Choroid plexus epithelial cell (primary cell): ENCODE data around the gene RRM2.

Experiments
- DNase-seq: peaks from one replicate; pipeline ENCODE4 v3.0.0-alpha.2; 2010; ENCODE audit warnings: low read depth
- H3K4me3 ChIP-seq: 2 replicates; pipeline ENCODE4 v1.5.1; 2011; ENCODE audit warnings: low read depth, mild to moderate bottlenecking, control low read depth, low read length, moderate library complexity
- TF ChIP-seq, protein P1 (sequence below): conservative IDR thresholded peaks from 2 replicates; pipeline ENCODE4 v1.5.1; 2011; ENCODE audit warnings: low read depth, mild to moderate bottlenecking, control low read depth, inconsistent platforms, low read length, moderate library complexity

Gene RRM2

DNA sequence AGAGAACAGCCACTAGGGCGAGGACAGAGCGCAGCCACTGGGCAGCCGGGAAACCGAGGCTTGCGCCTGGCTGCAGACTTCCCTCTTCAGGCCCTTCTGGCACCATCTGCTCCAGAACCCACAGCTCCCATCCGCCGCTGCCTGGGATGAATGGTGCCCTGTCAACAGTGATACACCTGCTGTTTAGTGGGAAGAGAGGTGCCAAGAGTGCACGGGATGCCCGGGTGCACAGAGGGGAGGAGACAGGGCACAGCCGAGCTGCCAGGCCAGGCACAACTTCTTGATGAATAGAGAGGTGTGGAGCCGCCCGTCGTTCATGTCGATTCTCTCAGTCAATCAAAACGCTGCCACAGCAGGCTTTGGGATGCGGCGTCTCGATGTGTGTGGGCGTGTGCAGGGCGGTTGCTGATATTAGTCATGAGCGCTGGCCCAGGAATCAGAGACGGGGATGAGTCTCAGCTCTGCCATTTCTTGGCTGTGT, 39.5 kb downstream of the RRM2 start:
- no peak overlapping the region for H3K4me3 ChIP-seq
- TF ChIP-seq, protein P1, sequence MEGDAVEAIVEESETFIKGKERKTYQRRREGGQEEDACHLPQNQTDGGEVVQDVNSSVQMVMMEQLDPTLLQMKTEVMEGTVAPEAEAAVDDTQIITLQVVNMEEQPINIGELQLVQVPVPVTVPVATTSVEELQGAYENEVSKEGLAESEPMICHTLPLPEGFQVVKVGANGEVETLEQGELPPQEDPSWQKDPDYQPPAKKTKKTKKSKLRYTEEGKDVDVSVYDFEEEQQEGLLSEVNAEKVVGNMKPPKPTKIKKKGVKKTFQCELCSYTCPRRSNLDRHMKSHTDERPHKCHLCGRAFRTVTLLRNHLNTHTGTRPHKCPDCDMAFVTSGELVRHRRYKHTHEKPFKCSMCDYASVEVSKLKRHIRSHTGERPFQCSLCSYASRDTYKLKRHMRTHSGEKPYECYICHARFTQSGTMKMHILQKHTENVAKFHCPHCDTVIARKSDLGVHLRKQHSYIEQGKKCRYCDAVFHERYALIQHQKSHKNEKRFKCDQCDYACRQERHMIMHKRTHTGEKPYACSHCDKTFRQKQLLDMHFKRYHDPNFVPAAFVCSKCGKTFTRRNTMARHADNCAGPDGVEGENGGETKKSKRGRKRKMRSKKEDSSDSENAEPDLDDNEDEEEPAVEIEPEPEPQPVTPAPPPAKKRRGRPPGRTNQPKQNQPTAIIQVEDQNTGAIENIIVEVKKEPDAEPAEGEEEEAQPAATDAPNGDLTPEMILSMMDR, result no peak
- no peak for DNase-seq

DNA sequence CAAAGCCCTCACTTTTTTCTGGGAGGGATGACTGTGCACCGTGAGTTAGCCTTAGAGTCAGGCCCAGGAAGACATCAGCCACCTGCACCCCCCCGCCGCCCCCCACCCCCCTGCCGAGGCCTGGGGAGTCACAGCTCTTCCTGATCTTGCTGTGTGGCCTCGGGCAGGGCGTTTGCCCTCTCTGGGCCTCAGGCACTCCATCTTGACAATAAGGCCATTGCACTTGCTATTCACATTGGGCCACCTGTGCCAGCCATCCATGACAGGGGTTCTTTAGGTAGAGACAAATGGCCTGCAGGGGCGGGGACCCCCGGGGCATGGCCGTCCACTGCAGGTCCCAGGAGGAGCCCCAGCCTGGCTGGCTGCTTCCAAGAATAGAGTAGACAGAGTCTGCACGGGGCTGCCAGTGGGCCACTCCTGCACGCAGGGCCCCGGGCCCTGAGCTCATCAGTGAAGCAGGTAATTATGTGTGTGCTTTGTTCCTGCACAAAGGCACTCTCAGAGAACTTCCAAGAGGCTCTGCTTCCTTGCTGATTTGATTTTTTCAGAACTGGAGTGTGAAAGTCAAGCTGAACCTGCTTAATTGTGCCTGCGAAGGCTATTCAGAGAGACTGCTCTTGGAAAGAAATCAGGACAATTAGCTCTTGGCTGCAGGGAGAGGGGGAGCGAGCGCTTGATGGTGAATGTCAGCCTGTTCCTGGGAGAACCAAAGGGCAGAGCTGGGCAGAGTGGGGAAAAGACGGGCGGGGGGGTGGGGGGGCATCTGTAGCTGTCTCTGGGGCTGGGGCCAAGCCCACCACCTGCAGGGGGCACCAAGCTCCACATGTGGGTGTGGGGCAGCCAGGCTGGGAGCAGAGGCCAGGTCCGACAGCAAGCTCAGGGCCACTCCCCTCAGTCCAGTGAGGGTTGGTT, 40.3 kb downstream of the RRM2 start:
- H3K4me3 ChIP-seq, result no peak overlapping the region
- no peak for DNase-seq
- TF ChIP-seq, protein P1, result peak; percentile 26

DNA sequence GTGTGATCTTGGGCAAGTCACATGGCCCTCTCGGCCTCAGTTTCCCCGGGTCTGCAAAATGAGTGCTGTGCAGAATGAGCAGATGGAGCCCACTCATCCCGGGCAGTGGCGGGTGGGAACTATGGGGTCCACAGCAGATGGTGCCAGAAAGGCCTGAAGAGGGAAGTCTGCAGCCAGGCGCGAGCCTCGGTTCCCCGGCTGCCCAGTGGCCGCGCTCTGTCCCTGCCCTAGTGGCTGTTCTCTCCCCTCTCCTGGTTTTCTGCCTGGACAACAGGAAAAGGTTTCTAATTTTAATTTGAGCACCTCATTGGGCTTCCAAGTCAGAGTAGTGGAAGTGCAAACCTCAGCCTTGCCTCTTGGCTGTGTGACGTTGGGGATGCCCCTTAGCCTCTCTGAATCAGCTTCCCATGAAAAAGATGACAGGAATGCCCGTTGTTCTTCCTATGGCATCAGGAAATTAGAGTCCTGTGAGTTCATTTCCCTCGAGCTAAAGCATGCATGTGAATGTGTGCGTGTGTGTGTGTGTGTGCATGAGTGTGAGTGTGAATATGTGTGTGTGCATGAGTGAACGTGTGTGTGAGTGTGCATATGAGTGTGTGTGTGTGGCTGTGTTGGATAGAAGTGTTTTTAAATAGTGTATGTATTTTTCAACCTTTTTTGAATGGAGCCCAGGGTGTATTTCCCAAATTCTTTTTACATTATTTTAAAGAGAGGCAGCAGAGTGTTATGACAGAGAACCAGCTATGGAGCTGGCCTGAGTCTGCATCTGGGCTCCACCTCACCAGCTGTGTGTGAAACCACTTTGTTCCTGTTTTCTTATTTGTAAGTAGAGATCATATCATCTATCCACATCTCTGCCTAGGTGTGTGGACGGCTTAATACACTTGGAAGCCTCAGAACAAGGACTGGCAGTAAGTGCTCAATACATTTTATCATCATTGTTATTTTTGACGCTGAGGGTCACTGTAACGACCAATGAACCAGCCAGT, 41.3 kb downstream of the RRM2 start:
- DNase-seq, result no peak
- H3K4me3 ChIP-seq, result no peak overlapping the region
- TF ChIP-seq, protein P1, result no peak

DNA sequence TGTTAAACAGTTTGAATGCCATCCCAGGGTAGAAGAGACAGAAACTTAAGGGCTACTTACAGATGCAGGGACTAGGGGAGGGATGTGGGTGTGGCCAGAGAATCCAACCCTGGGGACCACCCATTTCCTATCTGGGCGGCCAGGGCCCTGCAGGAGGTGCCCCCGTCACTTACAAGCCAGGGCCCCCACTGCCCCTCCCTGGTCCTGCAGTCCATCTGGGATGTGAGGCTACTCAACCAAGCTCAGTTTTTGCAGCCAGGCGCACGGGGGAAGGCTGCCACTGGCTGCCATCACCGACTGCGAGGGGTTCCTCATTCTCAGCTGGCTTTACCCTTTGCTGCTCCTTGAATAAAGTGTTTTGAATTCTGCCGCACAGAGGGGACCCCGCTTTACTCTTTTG, 42.1 kb downstream of the RRM2 start:
- TF ChIP-seq, protein P1, result no peak
- DNase-seq, result no peak

DNA sequence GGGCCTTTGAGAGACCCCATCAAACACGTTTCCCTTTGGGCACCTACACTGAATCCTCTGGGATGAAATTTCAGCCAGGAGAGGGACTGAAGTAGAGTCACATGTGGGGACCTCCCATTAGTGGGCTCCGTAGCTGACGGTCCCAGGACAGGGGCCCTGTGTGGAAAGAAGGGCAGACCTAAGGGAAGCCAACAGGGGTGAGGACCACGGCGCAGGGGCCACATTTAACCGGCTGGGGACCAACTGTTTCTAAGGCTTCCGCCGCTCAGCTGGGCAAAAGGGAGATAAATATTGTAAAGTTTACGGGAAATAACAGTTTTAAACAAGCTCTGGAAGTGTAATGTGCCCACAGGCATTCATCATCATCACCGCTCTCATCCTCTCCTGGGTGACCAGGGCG, 42.7 kb downstream of the RRM2 start:
- H3K4me3 ChIP-seq, result no peak overlapping the region
- TF ChIP-seq, protein P1, result no peak
- DNase-seq, result no peak

More for the DNA sequence above, 42.1 kb downstream of the RRM2 start:
- H3K4me3 ChIP-seq, result no peak overlapping the region

DNA sequence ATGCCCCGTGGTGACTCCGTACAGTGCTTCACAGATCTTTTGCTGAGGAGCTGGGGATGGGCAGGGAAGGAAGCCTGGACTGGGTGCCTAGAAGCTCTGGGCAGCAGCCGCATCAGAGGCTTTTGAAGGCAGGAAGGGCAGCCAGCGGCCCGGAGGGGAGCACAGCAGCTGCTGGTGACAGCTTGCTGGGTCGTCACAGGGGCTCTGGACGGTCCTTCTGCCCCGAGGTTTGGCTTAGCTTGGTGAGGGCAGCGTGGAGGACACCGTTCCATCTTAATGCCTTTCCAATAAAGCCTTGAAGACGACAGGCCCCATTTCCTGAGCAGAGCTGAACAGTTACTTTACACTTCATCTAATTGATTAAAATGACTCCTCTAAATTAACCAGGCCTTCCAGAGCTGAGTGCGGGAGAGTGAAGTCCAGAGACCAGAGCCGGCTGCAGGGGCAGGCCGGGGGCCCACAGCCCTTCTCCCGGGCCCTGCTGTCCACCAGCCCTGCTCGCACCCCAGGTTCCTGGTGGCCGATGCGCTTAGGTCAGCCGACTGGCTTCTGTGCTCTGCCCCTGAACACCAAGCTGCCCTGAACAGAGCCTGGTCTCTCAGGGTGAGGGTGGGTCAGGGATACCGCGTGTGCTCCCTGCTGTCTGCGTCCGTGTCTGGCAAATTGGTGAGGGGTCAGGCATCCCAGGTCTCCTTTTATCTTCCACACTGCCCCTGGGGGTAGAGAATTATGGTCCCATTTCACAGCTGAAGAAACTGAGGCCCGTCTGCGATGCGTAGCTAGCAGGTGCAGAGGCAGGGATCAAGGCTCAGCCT, 43.5 kb downstream of the RRM2 start:
- H3K4me3 ChIP-seq, result no peak overlapping the region
- TF ChIP-seq, protein P1, result no peak
- no peak for DNase-seq
